A673 (cell line): Measurements from ENCODE around the gene FERMT2.

ENCODE experiments used
- CTCF ChIP-seq: fragments of 300-800, 200-600 bp; sonication (generic); conservative IDR thresholded peaks from 2 replicates; pipeline ENCODE4 v1.5.1; 2017; ENCODE audit warnings: low read depth, mild to moderate bottlenecking, antibody characterized with exemption, low read length, moderate library complexity, mixed read lengths
- EZH2 ChIP-seq: fragments of 200-600 bp; sonication (generic); IDR thresholded peaks from 2 replicates; pipeline ENCODE4 v1.6.1; 2017; ENCODE audit warnings: borderline replicate concordance, low read depth, mild to moderate bottlenecking, mixed read lengths, antibody characterized with exemption, low read length; ENCODE audit not compliant: poor library complexity, severe bottlenecking

- TF ChIP-seq CTCF = no peak
- no peak for TF ChIP-seq EZH2
These were observed 71.9 kb downstream of the FERMT2 start for GRCh38 chr14:52878946-52879345.
